ENCODE results near the gene TBC1D22A.

DNA sequence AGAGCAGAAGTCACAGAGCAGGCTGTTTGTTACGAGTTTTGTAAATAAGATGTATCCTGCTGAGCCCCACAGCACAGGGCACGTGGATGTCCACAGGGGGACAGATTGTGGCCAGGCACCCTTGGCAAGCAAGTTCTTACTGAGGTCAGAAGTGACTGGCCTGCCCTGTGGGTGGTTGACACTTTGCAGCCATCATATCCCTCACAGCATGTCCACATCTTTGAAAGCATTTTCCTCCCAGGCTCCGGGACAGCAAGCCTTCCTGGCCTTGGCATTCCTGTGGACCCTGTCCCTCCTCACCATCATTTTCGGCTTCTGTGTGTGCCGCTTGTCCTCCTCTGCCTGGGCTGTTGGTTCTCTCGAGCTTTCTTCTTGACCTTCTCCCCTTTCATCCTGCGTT, 189.5 kb downstream of the TBC1D22A start:
- TF ChIP-seq CTCF (IDR thresholded peaks at IDR 0.05) (no peak), POLR2A (IDR thresholded peaks at IDR 0.05) (no peak)
